ENCODE measurements around the gene PPM1H. TPM values are rescaled to one million over a fixed set of nuclear protein-coding genes. Genes with fewer than 3 reads are reported as not detected.

The PPM1H gene
- polyA plus RNA-seq, 4 donors, result 27.7 to 31.9 (median 30.4) TPM

DNA sequence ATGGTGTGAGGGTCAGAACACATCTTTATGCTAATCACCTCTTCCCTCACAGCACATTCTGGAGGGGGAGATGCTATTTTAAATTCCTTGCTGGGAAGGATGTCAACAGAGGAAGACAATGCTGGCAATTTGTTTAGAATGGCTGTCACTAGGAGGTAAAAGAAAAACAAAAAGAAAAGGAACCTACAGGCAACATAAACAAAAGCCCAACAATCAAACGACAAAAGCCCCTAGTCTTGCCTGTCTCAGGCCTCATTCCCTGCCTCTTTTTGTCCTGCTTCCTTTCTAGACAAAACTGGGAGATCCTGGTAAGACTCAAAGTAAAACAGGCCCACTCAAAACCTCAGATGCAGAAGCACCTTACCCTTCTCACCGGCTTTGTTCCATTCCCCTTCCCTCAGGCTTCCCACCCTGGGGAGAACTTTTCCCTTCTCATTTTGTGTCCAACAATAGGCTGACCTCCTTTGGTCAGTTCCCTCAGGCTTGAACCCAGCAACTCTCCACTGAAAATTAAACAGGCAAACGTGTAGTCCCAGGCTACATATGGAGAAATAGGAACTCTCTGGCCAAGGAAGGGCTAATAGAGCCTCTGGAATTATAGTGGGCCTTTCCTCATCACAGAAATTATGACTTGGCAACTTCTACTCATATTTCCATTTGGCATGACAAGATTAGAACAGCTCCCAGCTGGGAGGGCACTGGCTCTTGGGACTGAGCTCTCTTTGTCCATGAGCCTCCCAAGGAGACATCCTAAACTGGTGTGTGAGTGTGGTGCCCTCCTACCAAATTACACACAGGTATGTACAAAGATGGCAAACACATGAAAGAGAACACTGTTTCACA is 275.3 kb downstream of the PPM1H start:
- DNase-seq (ENCODE audit: low read depth in 4 of 4, low spot score in 3 of 4), result no peak

DNA sequence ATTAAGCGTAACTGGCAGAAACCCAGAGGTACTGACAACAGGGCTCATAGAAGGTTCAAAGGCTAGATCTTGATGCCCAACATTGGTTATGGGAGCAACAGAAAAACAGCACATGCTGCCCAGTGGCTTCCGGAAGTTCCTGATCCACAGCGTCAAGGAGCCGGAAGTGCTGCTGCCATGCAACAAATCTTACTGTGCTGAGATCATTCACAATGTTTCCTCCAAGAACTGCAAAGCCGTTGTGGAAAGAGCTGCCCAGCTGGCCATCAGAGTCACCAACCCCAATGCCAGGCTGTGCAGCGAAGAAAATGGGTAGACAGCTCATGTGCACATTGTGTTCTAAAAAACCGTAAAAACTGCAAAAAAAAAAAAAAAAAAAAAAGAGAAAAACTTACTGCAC is 276.0 kb downstream of the PPM1H start:
- no peak for DNase-seq (ENCODE audit: low read depth in 4 of 4, low spot score in 3 of 4)

DNA sequence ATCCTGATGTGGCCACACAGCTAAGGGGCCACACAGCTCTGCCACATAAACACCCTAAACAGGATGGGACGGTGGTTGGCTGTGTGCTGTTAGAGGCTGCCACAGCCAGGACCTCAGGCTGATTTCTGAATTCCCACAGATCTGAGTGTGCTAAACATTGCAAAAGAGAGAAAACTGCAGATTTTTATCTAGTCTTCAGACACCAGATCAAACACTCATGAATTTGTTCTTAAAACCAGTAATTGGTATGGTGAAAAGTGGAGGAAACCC is 277.7 kb downstream of the PPM1H start:
- DNase-seq (ENCODE audit: low read depth in 4 of 4, low spot score in 3 of 4), result no peak

DNA sequence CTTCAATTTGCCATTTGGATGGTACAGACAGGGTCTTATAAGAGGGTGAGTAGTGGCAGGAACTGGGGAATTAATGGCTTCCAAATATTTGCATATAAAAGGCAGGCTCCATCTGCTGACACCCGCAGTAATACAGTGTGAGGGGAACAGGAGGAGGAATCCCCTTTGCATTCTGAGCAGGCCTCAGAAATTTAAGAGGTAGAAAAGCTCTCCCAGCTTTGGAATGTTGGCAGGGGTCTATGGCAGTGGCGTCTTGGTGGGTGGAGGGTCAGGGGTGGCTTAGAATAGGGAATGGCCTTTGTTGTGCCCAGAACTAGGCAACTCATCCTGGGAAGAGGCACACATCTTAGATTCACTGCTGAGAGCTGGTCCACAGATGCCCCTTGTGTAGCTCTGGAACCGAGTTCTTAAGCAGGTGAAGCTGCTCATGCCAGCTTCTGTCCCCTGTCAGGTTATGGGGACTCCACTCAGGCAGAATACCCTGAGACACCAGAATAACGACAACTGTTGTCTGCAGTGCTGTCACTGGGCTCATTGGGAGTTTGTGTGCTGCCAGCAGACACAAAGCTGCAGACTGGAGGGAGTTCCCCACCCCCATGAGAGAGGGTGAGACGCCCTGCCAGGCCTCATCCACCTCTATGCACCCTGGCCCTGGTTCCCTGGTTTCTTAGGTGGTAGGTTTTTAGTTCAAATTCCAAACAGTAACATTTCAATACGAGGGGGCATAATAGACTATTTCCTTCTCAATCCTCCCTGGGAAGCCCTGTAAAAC is 278.2 kb downstream of the PPM1H start:
- DNase-seq (ENCODE audit: low read depth in 4 of 4, low spot score in 3 of 4), result no peak

DNA sequence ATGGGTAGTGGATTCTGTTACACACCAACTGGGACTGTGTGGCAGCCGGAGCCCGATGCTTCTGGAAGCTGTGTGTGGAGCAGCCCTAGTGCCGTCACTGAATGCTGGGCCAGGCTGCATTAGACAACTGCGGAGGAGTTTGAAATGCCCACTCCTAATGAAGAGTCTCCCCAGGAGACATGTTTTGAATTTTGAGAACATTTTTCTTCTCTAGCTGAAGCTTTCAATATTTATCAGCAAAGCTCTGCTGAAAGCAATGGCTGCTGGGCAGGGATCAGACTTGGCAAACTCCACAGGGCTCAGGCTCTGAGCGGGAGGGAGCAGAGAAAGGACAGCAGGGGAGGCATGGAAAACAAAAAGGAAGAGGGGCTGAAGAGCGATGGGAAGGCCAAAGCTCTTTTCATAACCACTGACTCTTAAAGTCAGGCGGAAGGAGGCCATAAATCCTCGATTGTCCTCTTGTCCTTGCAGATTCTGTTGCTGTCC is 279.2 kb downstream of the PPM1H start:
- DNase-seq (ENCODE audit: low read depth in 4 of 4, low spot score in 3 of 4), result no peak

DNA sequence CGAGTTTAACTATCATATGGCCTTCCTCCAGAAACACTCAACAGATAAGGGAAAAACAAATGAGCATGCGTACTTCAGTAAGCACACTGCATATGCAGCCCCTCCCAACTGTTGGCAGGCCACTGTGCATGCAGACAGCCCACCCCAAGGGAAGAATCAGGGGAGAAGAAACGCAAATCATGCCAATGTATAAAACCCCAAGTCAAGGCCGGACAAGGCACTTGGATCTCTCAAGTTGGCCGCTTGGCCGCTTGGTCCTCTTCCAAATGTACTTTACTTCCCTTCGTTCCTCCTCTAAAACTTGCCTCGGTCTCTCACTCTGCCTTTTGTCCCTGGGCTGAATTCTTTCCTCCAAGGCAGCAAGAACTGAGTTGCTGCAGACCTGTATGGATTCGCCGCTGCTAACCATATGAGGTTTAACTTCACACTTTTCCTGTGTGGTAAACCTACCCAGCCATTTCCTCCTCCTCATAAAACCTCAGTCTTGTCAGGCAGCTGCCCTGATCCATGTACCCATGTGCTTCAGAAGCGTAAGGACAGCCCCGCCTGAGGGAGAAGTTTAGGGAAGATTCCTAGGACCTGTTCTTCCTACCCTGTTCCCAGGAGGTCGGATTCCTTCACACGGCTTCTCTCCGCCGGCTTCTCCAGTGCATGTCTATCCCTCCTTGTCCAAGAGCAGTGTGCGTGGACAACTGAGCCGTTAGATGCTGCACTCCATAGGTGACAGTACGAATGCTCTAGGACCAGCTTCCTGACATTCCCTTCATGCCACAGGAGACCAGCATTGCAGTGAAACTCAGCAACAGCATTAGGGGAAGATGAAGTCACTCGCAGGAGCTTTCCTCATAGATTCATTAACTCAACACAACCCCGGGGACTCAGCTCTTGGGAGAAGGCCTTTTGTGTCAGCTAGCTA is 280.4 kb downstream of the PPM1H start:
- no peak for DNase-seq (ENCODE audit: low read depth in 4 of 4, low spot score in 3 of 4)

DNA sequence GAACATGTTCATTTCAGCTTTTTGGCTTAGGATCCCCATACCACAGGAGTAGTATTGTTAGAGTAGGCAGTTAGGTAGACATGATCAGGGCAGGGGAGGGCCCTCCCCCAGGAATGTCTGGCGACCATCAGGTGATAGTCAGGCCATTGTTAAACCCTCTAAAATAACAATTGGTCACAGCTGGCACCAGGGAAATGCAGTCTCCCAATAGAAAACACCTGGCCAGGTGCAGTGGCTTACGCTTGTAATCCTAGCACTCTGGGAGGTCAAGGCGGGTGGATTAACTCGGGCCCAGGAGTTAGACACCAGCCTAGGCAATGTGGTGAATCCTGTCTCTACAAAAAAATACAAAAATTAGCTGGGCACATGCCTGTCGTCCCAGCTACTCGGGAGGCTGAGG is 281.2 kb downstream of the PPM1H start:
- DNase-seq (ENCODE audit: low read depth in 4 of 4, low spot score in 3 of 4), result no peak

DNA sequence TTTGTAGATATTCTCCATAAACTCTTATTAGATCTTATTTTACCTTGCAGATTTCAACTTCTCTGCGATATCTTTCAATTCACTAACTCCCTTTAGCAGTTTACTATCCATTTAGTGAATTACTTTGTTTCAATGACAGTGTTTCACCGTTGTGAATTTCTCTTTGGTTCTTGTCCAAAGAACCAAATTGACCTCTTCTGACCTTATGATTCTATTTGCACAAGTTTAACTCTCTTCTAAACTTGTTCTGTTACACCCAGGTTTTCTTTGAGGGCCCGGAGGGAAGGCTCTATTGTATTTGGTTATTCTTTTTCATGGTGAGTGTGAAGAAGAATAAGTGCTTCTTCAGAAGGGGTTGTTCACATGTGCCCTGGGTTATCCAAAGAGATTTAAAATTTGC is 281.6 kb downstream of the PPM1H start:
- DNase-seq (ENCODE audit: low read depth in 4 of 4, low spot score in 3 of 4), result no peak

DNA sequence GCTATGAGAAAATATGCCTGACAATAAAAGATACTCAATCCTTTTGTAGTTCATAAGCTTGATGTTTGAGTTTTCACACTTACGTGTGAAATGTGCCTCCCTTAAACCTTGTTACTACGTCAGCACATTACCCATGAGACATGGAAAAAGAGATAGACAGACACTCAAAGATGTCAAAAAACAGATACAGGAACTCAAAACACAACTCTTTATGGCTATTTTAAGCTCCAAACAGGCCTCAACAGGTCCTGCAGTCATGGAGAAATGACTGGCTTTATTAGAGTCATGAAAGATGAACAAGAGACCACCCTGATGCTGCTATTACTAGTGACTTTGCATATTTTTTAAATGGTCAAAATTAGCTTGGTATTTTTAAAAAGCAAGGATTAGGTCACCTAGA is 283.8 kb downstream of the PPM1H start:
- DNase-seq (ENCODE audit: low read depth in 4 of 4, low spot score in 3 of 4), result no peak

DNA sequence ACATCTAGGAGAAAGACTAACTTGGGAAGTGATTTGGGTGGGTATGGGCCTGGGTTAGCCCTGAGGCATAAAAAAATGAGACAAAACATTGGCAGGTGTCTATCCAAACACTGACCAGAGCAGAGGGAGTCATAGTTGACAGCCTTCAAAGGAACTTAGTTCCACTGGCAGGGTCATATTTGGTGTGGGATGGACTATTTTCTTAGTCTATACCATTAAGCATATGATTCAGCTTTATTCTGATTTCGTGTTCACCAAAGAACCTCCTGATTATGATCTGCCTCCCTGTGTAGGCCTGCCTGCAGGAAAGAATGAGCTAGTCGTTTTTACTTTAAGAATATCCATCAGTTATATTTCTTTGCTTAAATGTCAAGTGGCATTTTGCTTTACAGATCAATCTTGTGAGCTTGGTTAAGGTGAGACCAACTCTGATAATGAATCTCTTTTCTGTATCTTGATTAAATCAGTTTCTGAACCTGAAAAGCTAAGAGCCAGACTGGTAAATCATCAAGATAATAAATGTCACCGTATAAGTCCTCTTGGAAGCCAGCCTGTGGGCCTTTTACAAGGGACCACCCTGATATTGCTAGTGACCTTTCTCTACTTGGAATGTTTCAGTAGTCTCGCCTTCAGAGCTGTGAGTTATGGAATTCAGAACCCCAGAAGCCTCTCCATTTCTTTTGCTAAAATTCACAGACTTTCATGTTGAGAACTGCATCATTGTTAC is 285.4 kb downstream of the PPM1H start:
- DNase-seq (ENCODE audit: low read depth in 4 of 4, low spot score in 3 of 4), result no peak

DNA sequence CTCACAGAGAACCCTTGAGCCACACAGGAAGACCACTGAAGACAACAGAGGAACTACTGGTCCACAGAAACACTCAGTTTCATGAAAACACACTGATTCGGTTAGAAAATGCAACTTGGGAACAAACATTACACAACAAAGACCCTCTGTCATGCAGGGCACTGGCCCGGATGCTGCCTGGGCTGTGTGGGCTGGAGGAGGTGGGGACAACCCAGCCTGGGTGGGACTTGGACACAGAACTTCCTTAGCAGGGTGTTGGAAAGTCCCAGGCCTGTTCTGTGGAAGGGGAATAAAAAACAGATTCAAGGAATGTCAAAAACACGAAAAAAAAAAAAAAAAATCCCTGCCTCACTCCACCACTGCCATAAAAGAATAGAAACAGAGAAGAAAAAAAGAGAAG is 287.4 kb downstream of the PPM1H start:
- no peak for DNase-seq (ENCODE audit: low read depth in 4 of 4, low spot score in 3 of 4)

DNA sequence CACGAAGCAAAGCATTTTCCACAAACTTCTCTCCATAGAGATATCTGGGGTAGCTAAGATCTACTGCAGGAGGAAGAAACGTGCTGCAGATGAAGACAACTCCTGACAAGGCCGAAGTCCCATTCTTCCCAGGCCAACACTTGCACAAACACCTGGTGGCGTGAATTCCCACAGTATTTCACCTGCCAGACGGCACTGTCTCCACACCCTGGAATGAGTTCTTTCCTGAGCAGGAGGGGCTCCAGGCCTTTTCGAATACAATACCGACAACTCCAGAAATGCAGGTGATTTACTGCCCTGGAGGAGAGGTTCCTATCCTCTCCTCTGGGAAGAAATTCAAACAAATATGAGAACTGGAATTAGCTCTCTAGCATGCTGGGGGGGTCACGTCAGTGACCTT is 288.4 kb downstream of the PPM1H start:
- DNase-seq (ENCODE audit: low read depth in 4 of 4, low spot score in 3 of 4), result no peak

DNA sequence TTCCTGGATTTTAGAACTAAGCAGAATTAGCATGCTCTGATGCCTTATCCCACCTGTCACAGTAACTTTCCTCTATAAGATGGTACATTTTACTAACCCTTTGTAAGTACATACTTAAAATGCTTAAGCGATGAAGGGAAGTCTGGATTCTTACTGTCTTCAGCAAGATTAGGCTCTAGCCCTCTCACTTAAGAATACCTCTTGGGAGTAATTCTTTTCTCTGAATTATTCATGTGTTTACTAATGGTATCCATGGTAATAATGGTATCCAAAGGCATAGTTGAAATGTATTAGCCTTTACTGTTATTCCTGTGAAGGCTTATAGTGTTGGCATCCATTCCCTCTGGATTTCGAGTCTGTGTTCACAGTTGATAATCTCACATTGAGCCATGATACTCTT is 291.5 kb downstream of the PPM1H start:
- DNase-seq (ENCODE audit: low read depth in 4 of 4, low spot score in 3 of 4), result no peak

DNA sequence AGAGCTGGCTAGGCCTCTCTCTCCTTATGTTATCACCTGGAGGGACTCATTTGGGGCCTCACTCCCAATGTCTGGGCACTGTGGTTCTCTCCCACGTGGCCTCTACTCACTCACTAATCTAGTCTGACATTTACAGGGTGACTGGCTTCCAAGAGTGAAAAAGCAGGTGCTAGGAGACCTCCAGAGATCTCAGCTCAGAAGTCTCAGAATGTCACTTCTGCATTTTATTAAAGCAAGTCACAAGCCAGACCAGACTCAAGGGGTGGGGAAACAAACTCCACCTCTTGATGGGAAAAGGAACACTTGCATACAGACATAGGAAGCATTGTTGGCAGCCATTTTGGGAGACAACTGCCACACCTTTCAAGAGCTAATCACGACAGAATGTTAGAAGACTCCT is 292.5 kb downstream of the PPM1H start:
- no peak for DNase-seq (ENCODE audit: low read depth in 4 of 4, low spot score in 3 of 4)

DNA sequence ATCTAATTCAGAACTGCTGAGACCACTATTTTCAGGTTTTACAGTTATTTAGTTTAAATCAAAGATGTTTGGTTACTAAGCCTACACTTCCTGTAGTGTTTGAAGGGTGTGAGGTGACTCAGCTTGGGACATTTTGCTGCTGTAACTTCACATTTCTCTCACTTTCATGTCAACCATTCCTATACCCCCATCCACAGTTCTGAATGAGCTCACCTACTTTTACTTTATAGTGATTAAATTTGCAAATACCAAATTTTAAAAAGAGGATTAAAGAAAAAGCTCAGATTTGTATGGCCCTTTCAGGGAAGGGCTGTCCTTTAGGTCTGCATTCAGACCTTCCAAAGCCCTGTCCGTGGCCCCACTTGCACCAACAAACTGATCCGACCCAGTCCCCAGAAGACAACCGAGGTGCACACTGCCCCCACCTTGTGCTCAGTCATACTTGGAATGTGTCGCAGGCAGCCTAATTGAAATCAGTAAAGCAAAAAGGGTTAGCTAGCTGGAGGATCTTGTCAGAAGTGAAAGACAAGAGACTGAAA is 294.0 kb downstream of the PPM1H start:
- no peak for DNase-seq (ENCODE audit: low read depth in 4 of 4, low spot score in 3 of 4)

DNA sequence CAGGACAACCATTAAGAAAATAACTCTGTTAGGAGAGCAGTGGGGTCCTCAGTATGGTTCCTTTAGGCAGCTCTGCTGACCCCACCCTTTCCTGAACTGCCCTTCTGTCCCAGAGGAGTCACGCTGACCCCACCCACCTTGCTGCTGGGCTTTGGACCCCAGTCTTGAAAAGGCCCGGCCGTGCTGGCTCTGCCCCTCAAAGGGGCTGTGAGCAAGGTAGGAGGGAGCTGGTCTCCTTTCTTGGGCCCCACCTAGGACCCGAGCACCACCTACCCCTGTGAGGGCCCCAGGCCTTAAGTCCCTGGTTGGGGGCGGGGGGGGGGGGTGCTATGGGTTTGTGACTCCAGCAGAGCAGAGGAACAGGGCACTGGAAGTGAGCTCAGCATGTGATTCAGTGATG is 297.3 kb downstream of the PPM1H start:
- no peak for DNase-seq (ENCODE audit: low read depth in 4 of 4, low spot score in 3 of 4)

DNA sequence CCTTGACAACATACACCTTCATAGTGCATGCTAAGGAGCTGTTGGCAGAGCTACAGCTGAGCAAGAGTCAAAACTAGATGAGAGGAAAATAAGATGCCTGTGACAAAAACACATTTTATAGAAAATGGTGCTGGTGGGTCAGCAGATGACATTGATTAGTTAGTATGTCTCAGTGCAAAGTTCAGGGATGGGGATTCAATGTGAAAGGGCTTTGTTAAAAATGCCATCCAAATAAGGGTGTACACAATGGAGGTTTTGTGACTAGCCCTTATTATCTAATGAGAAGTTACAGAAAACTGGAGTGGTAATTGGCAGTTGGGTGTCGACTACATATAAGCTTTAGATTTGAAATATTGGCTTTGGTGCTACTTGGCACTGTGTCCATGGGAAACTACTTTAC is 299.3 kb downstream of the PPM1H start:
- no peak for DNase-seq (ENCODE audit: low read depth in 4 of 4, low spot score in 3 of 4)

DNA sequence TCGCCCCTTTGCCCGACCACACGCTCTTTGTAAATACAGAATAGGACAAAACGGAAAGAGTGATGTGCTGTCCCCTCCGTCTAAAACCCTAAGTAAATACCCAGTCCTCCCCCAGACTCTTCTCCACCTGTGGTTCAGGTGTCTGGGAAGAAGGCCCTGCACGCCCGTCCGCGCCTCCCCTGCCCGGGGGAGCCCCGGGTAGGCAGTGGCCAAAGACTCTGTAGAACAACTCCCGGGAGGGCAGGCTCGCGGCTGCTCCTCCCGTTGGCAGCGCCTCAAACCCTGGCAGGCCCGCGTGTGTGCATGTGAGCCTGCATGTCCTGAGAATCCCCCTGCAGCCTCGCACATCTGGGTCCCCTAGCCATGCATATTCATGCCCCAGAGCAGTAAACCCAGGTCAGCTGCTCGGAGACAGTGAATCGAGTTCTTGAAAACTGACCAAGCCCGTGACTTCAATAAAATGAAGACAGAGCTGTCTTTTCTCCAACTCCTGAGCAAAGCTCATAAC is 302.5 kb downstream of the PPM1H start:
- peak in 1 of 4 donors; percentile 21 for DNase-seq (ENCODE audit: low read depth in 4 of 4, low spot score in 3 of 4)

DNA sequence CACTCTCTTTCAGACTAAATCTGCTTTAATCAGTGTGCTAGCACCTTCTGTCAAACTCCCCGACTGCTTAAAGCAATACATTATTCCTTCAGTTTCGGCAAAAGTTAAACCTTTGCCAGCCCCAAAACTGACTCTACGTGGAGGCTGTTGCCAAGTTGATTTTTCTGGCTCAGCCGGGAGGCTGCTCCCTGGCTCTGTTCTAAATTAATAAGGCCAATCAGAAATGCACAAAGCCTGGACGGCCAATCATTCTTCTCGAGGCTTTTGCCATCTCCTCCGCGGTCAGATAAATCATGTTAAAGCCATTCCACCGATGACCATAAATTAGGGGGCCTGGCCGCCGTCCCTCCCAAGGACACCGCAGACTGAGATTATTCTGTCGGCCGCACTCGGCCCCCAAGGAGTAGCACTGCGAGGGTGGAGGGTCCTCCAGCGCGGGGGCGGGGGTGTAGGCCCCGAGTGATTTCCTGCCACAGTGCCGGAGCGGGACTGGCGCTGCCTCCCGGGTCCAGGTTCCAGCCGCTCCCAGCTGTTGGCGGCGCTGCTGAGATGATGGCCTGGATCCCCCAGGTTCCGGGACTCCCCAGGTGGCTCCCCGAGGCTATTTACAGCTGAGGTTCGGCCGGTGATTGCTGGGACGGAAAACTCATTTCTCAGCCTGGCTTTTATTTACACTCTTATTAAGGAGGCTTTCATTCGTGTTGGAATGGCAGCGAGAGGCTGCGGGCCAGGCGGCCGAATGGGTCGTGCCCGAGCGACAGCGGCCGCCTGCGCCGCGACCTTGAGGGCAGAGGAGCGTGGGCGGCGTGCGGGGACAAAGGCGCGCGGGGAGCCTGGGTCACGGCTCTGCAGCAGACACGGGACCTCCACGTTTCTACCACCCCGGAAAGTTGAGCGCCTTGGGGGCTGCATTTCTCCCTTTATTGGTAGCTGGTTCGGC is 303.2 kb downstream of the PPM1H start:
- DNase-seq (ENCODE audit: low read depth in 4 of 4, low spot score in 3 of 4), result peak; percentile 42 to 56 (median 49)
